ENCODE data around the gene TRABD.
"Not testable (repeated sequence)": the region's sequence is repeated elsewhere in the genome, so short reads cannot be mapped to it uniquely, and the experiment has no call there.

Gene TRABD

GRCh38 chr22:50153056-50153755 is 32.5 kb upstream of the TRABD start:
- no peak for DNase-seq

DNA sequence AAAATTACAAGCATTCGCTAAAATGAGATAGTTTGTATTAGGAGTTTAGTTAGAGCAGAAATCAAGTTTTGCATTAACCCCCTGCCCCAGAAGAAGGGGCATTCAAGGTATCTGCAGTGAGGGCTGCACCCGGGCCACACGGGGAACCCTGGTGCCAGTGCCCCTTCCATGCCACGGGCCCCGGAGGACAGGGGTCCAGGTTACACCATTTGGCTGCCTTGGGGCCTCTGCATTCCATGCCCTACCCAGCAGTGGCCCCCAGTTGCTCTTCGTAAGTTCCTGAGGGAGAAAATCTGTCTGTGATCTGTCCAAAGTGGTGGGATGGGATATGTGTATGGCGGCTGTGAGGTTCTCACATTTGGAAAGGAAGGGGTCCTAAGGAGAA is 32.0 kb upstream of the TRABD start:
- DNase-seq = no peak

DNA sequence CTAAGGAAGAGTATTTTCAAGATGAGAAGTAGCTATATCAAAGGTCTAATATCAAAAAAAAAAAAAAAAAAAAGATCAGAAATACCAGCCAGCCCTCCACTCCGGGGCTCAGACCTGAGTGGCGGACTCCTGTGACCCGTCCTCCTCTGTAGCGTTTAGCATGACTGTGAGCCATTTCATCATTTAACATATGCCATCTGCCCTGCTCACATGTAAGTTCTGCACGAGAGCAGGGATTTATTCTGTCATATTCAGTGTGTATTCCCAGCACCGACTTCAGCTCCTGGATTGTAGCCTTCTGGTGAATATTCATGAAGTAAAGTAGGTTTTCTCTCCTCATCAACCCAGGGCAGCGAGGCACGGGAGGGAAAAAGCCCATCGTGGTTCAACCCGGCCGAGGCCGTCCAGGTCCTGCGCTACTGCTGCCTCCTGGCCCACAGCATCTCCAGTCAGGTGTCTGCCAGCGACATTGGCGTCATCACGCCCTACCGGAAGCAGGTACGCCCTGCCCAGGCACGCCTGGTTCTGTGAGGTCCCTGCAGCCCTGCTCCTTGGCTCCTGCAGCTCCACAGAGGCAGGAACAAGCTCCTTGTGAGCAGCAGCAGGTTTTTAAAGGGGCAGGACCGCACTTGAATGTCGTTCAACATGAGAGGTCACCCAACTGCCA is 27.9 kb upstream of the TRABD start:
- peak; percentile 52 for DNase-seq

DNA sequence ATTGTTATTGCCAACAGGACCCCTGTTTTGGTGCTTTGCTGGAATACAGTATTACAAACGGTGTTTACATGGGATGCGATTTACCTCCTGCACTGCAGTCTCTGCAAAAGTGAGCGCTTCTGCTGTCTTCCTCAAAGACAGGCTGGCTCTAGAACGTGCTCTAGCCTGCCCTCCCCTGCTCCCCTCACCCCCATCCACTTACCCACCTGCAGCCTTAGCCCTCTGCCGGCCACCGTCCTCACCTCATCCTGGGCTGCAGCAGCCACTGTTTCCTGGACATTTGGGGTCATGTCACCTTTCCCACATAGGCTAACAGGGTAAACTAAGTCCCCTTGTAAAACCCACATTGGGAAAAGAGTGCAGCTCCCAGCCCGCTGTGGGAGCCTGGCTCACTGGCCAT is 24.8 kb upstream of the TRABD start:
- no peak for DNase-seq

DNA sequence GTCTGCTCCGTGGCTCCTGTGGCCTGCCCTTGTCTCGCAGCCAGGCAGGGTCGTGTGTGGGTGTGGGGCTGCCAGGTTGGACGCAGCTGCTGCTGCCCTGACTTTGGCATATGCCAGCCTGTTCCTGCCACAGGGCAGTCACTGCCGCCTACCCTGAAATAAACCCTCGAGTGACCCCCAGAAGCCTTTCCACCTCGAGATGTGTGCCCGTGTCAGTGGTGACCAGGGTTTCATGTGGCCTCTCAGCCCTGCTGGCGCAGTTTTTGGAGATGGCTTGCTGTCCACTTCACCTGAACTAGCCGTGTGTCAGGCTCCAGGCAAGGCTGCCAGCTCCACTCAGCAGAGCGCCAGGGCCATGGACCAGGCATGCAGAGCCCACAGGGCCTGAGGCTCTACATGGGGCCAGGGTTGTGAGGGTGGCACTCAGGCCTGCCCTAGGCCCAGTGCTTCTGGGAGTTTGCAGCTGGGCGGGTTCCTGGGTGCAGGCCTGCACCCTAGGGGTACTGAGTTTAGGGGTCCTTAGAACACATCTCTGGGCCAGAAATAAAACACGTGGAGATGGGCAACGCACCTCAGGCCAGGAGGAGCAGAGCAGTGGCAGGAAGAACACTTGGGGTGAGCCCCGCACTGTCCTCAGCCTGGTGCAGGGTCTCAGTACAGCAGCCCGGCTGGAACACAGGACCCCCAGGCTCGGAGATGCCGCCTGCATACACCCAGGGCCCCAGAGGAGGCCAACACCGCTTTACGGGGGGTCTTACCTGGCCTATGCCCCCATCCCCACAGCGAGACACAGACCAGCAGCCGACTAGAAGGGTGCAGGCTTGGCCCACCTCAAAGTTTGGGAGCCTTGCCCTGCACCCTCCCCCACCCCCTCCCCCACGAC is 24.0 kb upstream of the TRABD start:
- DNase-seq = no peak

- no peak for DNase-seq
Observed at GRCh38 chr22:50162391-50162956, 23.2 kb upstream of the TRABD start.

- no peak for DNase-seq
Observed at GRCh38 chr22:50165436-50166123, 20.1 kb upstream of the TRABD start.

DNA sequence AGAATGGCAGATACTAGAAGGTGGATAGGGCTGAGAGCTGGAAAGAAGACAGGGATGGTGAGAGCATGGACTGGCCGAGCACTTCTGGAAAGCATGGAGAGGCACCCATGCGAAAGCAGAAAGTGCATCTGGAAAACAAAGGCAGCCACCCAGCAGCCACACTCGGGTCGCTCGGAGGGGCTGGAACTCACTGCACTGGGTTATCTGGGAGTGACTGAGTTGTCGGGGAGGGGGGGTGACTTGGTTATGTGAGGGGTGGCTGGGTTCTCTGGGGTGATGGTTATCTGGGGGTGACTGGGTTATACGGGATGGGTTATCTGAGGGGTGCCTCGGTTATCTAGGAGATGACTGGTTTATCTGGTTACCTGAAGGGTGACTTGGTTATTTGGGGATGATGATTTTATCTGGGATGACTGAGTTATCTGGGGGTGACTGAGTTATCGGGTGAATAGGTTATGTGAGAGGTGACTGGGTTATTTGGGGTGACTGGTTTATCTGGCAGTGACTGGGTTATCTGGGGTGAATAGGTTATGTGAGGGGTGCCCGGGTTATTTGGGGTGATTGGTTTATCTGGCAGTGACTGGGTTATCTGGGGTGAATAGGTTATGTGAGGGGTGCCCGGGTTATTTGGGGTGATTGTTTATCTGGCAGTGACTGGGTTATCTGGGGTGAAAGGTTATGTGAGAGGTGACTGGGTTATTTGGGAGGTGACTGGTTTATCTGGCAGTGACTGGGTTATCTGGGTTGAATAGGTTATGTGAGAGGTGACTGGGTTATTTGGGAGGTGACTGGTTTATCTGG is 17.8 kb upstream of the TRABD start:
- DNase-seq = no peak

DNA sequence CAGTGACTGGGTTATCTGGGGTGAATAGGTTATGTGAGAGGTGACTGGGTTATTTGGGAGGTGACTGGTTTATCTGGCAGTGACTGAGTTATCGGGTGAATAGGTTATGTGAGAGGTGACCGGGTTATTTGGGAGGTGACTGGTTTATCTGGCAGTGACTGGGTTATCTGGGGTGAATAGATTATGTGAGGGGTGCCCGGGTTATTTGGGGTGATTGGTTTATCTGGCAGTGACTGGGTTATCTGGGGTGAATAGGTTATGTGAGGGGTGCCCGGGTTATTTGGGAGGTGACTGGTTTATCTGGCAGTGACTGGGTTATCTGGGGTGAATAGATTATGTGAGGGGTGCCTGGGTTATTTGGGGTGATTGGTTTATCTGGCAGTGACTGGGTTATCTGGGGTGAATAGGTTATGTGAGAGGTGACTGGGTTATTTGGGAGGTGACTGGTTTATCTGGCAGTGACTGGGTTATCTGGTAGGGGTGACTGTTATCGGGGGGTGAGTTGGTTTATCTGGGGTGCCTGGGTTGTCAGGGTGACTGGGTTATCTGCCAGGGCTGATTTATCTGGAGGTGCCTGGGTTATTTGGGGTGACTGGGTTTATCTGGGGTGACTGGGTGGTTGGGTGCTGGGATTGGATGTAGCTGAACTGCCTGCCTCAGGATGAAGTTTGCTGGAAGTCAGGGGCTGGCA is 17.1 kb upstream of the TRABD start:
- not testable (repeated sequence) for DNase-seq

- DNase-seq = no peak
Observed at GRCh38 chr22:50169181-50169759, 16.4 kb upstream of the TRABD start.

DNA sequence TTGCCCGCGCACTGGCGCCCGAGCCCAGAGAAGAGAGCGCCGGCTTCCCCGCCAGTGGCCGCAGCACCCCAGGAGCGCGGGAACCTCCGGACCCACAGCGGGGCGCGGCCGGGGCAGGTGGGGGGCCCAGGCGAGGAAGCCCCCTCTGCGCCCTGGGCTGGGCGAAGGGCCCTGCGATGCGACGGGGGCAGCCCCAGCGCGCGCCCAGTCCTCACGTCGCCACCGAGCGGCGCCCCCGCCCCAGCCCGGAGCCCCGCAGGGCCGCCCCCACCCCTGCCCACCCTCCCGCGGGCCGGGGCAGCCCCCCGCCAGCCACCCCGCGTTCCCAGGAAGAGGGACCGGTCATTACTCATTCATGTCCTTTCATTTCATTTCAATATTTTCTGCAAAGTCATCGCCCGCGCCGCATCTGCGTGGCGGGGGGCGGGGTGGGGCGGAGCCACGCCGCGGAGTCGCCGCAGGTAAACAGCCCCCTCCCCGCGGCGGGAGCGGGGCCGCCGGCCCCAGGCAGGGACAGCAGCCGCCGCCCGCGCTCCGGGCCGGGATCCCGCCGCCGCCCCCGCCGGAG is 15.9 kb upstream of the TRABD start:
- no peak for DNase-seq

DNA sequence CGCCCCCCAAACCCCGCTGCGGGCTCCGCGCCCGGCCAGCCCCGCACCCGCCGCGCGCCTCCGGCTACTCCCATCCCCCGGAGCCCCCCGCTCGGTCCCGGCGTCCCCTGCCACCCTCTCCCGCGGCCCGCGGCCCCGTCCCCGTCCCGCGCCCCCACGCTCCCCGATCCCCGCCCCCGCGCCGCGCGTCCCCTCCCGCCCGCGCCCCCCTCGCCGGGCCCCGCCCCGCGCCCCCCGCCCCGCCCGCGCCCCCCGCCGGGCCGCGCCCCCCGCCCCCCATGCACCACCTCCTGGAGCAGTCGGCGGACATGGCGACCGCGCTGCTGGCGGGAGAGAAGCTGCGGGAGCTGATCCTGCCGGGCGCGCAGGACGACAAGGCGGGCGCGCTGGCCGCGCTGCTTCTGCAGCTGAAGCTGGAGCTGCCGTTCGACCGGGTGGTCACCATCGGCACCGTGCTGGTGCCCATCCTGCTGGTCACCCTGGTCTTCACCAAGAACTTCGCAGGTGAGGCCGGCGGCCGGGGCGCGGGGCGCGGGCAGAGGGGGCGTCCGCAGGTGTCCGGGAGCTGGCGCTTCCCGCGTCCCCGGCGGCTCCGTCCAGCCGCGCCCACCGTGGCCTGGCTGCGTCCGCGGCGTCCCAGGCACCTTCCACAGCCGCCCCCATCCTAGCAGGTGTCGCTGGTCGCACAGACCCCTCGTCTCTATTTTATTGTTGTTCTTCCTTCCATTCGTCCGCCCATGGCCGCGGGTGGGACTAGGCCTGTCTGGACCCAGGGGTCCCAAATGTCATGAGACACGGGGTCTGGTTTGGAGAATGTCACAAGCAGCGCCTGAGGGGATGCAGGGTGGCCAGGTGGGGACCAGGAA is 15.0 kb upstream of the TRABD start, which contains the start of gene PANX2:
Gene PANX2, plus strand, starts transcription at position 279 of the 866 bp plus-strand sequence. Its CDS starts 0 bp downstream, at position 279.
- DNase-seq = no peak

GRCh38 chr22:50171319-50171964 is 14.3 kb upstream of the TRABD start:
- no peak for DNase-seq

GRCh38 chr22:50171965-50172421 is 13.7 kb upstream of the TRABD start:
- DNase-seq = no peak

DNA sequence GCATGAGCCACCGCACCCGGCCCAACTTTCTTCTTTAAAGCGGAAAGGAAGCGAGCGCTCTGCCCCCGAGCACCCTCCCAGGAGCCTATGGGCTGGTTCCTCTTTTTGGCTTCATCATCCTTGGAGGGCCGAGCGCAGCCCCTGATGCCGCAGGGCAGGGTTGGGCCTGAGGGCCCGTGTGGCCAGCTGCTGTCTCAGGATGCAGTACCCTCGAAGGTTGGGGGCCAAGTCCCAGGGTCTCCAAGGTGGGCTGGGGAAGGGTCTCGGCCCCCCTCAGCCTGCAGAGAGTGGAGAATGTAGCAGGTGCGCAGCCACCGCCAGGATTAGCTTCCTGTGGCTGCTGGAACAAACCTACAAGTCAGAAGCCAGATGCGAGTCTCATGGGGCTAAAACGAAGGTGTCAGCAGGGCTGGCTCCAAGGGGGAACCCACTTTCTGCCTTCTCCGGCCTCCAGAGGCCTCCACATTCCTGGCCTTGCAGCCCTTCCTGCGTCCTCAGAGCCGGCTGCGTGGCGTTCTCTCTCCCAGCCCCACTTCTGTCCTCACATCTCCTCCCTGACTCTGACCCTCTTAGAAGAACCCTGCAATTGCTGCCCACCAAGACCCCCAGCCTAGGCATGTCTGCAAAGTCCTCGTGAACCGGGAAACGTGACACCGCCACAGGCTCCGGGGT is 12.3 kb upstream of the TRABD start:
- no peak for DNase-seq

DNA sequence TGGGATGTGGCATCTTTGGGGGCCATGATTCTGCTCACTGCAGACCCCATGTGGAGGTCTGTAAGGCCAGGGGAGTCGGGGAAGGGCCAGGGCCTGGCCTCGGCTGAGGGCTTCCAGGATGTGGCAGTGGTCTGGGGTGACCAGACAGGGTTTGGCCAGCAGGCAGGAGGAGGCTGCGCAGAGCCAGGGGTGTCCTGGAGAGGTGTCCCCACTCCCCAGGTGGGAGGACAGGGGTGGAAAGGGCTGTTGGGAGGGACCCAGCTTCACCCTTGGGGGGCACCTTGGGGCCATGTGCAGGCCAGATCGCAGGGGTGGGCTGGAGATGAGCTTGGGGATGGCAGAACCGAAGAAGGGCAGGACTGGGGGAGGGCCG is 11.7 kb upstream of the TRABD start:
- DNase-seq = no peak

DNA sequence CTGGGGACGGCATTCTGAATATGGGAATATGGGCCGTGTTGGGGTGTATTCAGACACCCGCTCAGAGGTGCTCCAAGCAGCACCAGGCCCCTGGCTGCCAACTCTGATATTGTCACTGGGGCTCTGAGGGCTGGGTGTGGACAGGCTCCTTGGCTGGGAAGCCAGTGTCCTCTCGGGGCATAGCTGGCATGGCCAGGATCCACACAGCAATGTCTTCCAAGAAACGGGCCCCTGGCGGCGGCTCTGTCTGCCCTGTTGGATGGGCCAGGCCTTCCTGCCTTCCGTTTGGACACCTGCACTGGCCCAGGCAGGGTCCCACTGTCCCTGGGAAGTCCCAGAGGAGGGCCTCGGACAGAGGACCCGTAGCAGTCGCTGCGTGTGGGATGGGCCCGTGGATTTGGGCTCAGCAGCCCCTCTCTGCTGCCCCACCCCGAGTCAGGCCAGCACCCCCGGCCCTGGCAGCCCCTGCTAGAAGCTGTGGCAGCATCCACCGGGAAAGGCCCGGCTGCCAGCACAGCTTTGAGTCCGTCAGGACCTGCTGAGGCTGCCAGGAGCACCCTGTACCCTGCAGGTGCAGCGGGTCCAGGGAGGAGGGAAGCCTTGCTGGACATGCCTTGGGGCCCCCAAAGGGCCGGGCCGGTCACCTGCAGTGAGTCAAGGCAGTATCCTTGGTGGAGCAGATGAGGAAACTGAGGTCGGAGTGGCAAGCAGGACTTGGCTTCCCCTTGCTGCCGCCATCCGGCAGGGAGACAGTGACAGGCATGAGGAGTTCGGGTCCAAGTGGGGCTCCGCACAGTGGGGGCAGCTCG is 11.1 kb upstream of the TRABD start:
- DNase-seq = no peak

DNA sequence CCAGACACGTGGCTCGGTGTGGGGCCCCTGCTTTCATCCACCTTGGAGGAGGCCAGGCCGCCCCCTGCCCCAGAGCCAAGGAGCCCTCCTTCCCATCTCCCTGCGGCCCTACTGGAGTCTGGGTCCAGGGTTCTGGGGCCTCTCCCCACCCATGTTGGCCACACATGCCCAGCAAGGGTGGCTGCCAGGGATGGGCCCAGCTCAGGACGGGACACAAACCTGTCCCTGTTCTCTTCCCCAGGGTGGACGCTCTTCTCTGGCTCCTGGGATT is 10.6 kb upstream of the TRABD start:
- DNase-seq = no peak

All from NCI-H510A (cell line).